Activated CD4-positive, alpha-beta T cell treated with anti-CD3 and anti-CD28 coated beads, Interleukin-2, Interleukin-6, amounts not matched to agents 100 ng/mL and 50 ng/mL, durations not matched to agents 16 hours and 8 hours (primary cell): ENCODE measurements around the gene CRTAC1.

Source experiments
- DNase-seq: peaks from one replicate; pipeline ENCODE4 v3.0.0-alpha.2; 2020

CRTAC1 gene

GRCh38 chr10:98030093-98030821, at the start of gene CRTAC1:
TSS of gene CRTAC1 (minus strand) at chr10:98030621. CDS start at chr10:98030472, 149 bp downstream.
- no peak for DNase-seq

GRCh38 chr10:98078774-98079173, 48.4 kb upstream of the CRTAC1 start:
- no peak for DNase-seq

- no peak for DNase-seq
Measured at GRCh38 chr10:98077223-98077622, 46.8 kb upstream of the CRTAC1 start.

GRCh38 chr10:98076086-98076485, 45.7 kb upstream of the CRTAC1 start:
- DNase-seq, result no peak

GRCh38 chr10:98074315-98074911, 44.0 kb upstream of the CRTAC1 start:
- no peak for DNase-seq

- no peak for DNase-seq
Measured at GRCh38 chr10:98067165-98067564, 36.7 kb upstream of the CRTAC1 start.

- DNase-seq, result no peak
Measured at GRCh38 chr10:98063740-98064027, 33.3 kb upstream of the CRTAC1 start.

GRCh38 chr10:98062424-98062823, 32.0 kb upstream of the CRTAC1 start:
- no peak for DNase-seq

- no peak for DNase-seq
Measured at GRCh38 chr10:98060079-98060478, 29.7 kb upstream of the CRTAC1 start.

GRCh38 chr10:98058295-98058694, 27.9 kb upstream of the CRTAC1 start:
- DNase-seq, result no peak

- peak; percentile 22 for DNase-seq
Measured at GRCh38 chr10:98055841-98056516, 25.6 kb upstream of the CRTAC1 start.

- DNase-seq, result no peak
Measured at GRCh38 chr10:98047009-98047741, 16.8 kb upstream of the CRTAC1 start.

GRCh38 chr10:98045785-98046389, 15.5 kb upstream of the CRTAC1 start:
- DNase-seq, result peak; percentile 71

GRCh38 chr10:98041352-98042043, 11.1 kb upstream of the CRTAC1 start:
- peak; percentile 55 for DNase-seq

GRCh38 chr10:98039690-98040381, 9.4 kb upstream of the CRTAC1 start:
- no peak for DNase-seq

GRCh38 chr10:98038288-98038687, 7.9 kb upstream of the CRTAC1 start:
- DNase-seq, result no peak

GRCh38 chr10:98035599-98035998, 5.2 kb upstream of the CRTAC1 start:
- DNase-seq, result no peak

- no peak for DNase-seq
Measured at GRCh38 chr10:98033515-98033914, 3.1 kb upstream of the CRTAC1 start.

- DNase-seq, result no peak
Measured at GRCh38 chr10:98031440-98031839, 1.0 kb upstream of the CRTAC1 start.

- DNase-seq, result no peak
Measured at GRCh38 chr10:98030991-98031431, 590 bp upstream of the CRTAC1 start.

GRCh38 chr10:98029149-98030092, 1.0 kb downstream of the CRTAC1 start:
- DNase-seq, result no peak
